PC-9 (cell line): ENCODE data around the gene SKIC3. TPM values are rescaled to one million over a fixed set of nuclear protein-coding genes. Genes with fewer than 3 reads are reported as not detected.

Experiments
- BruUV-seq: library from RNA; stranded (reverse); fragments of 400-500 nt; replicated peaks from 2 replicates; lab custom pipeline; 2021; lab: Mats Ljungman, UMichigan
- CTCF ChIA-PET: fragments of 300-600 bp; sonication (Branson Sonifier 250); formaldehyde crosslinking; loops from one replicate; lab custom pipeline; 2022; ENCODE audit warnings: antibody characterized with exemption; lab: Charles Lee
- POLR2A ChIA-PET: fragments of 300-600 bp; sonication (Branson Sonifier 250); formaldehyde crosslinking; loops from one replicate; lab custom pipeline; 2022; ENCODE audit warnings: antibody characterized with exemption; ENCODE audit not compliant: unreplicated experiment; lab: Charles Lee
- DNase-seq, 2 experiments: peaks; one replicate each; pipeline versions ENCODE4 v3.0.0 to v3.0.0-alpha.2; 2015 to 2022; ENCODE audit warnings: mixed read lengths in 1 of 2
- H2AFZ ChIP-seq: fragments of 200-600 bp; sonication (generic); 2 replicates; pipeline ENCODE4 v1.8.1; 2017; ENCODE audit warnings: antibody characterized with exemption
- H3F3A ChIP-seq: fragments of 200-600 bp; sonication (generic); 2 replicates; pipeline ENCODE4 v1.8.1; 2017; ENCODE audit warnings: antibody characterized with exemption, mild to moderate bottlenecking, low read depth; ENCODE audit not compliant: insufficient read depth
- H3K27ac ChIP-seq: fragments of 200-600 bp; sonication (generic); 2 replicates; pipeline ENCODE4 v1.6.1; 2016; ENCODE audit warnings: mixed run types
- H3K27me3 ChIP-seq: fragments of 200-600 bp; sonication (generic); 2 replicates; pipeline ENCODE4 v1.6.1; 2016; ENCODE audit warnings: low read depth, mixed run types; ENCODE audit not compliant: insufficient read depth
- H3K36me3 ChIP-seq: fragments of 200-600 bp; sonication (generic); 2 replicates; pipeline ENCODE4 v1.6.1; 2016; ENCODE audit warnings: low read depth, mixed run types
- H3K4me1 ChIP-seq: fragments of 200-600 bp; sonication (generic); replicated peaks from 2 replicates; pipeline ENCODE4 v1.6.1; 2016; ENCODE audit warnings: mixed run types; ENCODE audit not compliant: insufficient read depth
- H3K4me2 ChIP-seq: fragments of 200-600 bp; sonication (generic); 2 replicates; pipeline ENCODE4 v1.6.1; 2017; ENCODE audit warnings: mixed run types
- H3K4me3 ChIP-seq: fragments of 200-600 bp; sonication (generic); 2 replicates; pipeline ENCODE4 v1.6.1; 2016; ENCODE audit warnings: mixed run types
- H3K79me2 ChIP-seq: fragments of 200-600 bp; sonication (generic); 2 replicates; pipeline ENCODE4 v1.6.1; 2017; ENCODE audit warnings: low read depth, mixed run types
- H3K9me2 ChIP-seq: fragments of 200-600 bp; sonication (generic); 2 replicates; pipeline ENCODE4 v1.8.1; 2017; ENCODE audit warnings: mild to moderate bottlenecking; ENCODE audit not compliant: insufficient read depth
- H3K9me3 ChIP-seq: fragments of 200-600 bp; sonication (generic); 2 replicates; pipeline ENCODE4 v1.8.1; 2016; ENCODE audit warnings: low read depth; ENCODE audit not compliant: insufficient read depth
- H4K20me1 ChIP-seq: fragments of 200-600 bp; sonication (generic); 2 replicates; pipeline ENCODE4 v1.8.1; 2017; ENCODE audit not compliant: insufficient read depth
- CTCF ChIP-seq: fragments of 200-600 bp; sonication (generic); conservative IDR thresholded peaks from 2 replicates; pipeline ENCODE4 v1.6.1; 2017; ENCODE audit warnings: mixed run types, antibody characterized with exemption, mild to moderate bottlenecking, moderate library complexity
- EZH2 ChIP-seq: fragments of 200-600 bp; sonication (generic); IDR thresholded peaks from 2 replicates; pipeline ENCODE4 v1.8.0; 2017; ENCODE audit warnings: antibody characterized with exemption, low read depth
- intact Hi-C: fragments of 100-400 bp; cut with micrococcal nuclease; formaldehyde crosslinking; loops from one replicate; pipeline ENCODE4 v1.10.0; 2022; ENCODE audit not compliant: unreplicated experiment
- total RNA-seq: library from RNA; stranded (reverse); gene quantifications from 2 replicates; pipeline ENCODE4 v1.2.3, GENCODE V29; 2021

Gene SKIC3
- total RNA-seq, 1 experiment from 2014 or later: 50.7 TPM

- no peaks in the 10 kb centered on the region for H3K9me3 ChIP-seq
- no peaks in the 10 kb centered on the region for H3K79me2 ChIP-seq
- no peaks in the 10 kb centered on the region for H4K20me1 ChIP-seq
- H3K36me3 ChIP-seq: 0 out of 2 replicates have a peak, but pooled peaks cover 2% of the 10 kb centered on the region
- no peak overlapping the region for H3K27ac ChIP-seq
- POLR2A ChIA-PET: no interaction called here
- H3K4me3 ChIP-seq: no peak overlapping the region
- intact Hi-C loops: no loop called here
- H3K27me3 ChIP-seq: no peaks in the 10 kb centered on the region
- H3K4me1 ChIP-seq: no peaks in the 10 kb centered on the region
- no peak for TF ChIP-seq CTCF
- no peak for TF ChIP-seq EZH2
- no peaks in the 10 kb centered on the region for H3K9me2 ChIP-seq
- CTCF ChIA-PET: no interaction called here
- no TSS peak for BruUV-seq
- no peak for DNase-seq
- H2AFZ ChIP-seq: no peak overlapping the region
- no peaks in the 10 kb centered on the region for H3F3A ChIP-seq
- H3K4me2 ChIP-seq: no peak overlapping the region
Observed at GRCh38 chr5:95583992-95584391, 29.2 kb upstream of the SKIC3 start.

- no TSS peak for BruUV-seq
- no peak for TF ChIP-seq CTCF
- TF ChIP-seq EZH2: no peak
- Histone ChIP-seq H3F3A (no peaks in the 10 kb centered on the region), H3K36me3 (0 out of 2 replicates have a peak, but pooled peaks cover 2% of the 10 kb centered on the region), H3K27me3 (no peaks in the 10 kb centered on the region), H3K9me2 (no peaks in the 10 kb centered on the region), H3K79me2 (no peaks in the 10 kb centered on the region), H4K20me1 (no peaks in the 10 kb centered on the region), H3K4me3 (no peak overlapping the region), H3K27ac (no peak overlapping the region), H2AFZ (no peak overlapping the region), H3K9me3 (no peaks in the 10 kb centered on the region), H3K4me1 (no peaks in the 10 kb centered on the region), H3K4me2 (no peak overlapping the region)
- intact Hi-C loops: no loop called here
- CTCF ChIA-PET: no interaction called here
- POLR2A ChIA-PET: no interaction called here
- DNase-seq: no peak
Observed at GRCh38 chr5:95581576-95581975, 26.8 kb upstream of the SKIC3 start.

GRCh38 chr5:95572016-95572415 is 17.2 kb upstream of the SKIC3 start:
- no peak overlapping the region for H3K27ac ChIP-seq
- DNase-seq: no peak
- H3K36me3 ChIP-seq: no peaks in the 10 kb centered on the region
- H3K9me3 ChIP-seq: no peaks in the 10 kb centered on the region
- no TSS peak for BruUV-seq
- H3K9me2 ChIP-seq: no peaks in the 10 kb centered on the region
- no peaks in the 10 kb centered on the region for H3K4me1 ChIP-seq
- H3K4me3 ChIP-seq: no peak overlapping the region
- H3K4me2 ChIP-seq: no peak overlapping the region
- intact Hi-C loops: no loop called here
- ChIA-PET CTCF (no interaction called here), POLR2A (no interaction called here)
- no peaks in the 10 kb centered on the region for H4K20me1 ChIP-seq
- H2AFZ ChIP-seq: no peak overlapping the region
- no peaks in the 10 kb centered on the region for H3F3A ChIP-seq
- TF ChIP-seq CTCF (no peak), EZH2 (no peak)
- H3K79me2 ChIP-seq: no peaks in the 10 kb centered on the region
- no peaks in the 10 kb centered on the region for H3K27me3 ChIP-seq
